K562 (cell line): ENCODE measurements around the gene DNAH3. TPM values are rescaled to one million over a fixed set of nuclear protein-coding genes. Genes with fewer than 3 reads are reported as not detected.
A peak's percentile ranks its signal among the peaks of the same experiment; 100 is the strongest.

ENCODE experiments used
- ATF3 ChIP-seq, 2 experiments: fragments of 450-650 bp in 1 of 2; sonication (generic) in 1 of 2; formaldehyde crosslinking in 1 of 2; IDR thresholded peaks in 1 of 2; conservative IDR thresholded peaks in 1 of 2; 2 replicates each; pipeline versions ENCODE4 v1.6.1 to v1.8.1; 2016 to 2023; ENCODE audit warnings: mild to moderate bottlenecking in 2 of 2, moderate library complexity in 2 of 2, inconsistent platforms in 1 of 2, missing genetic modification reagents in 1 of 2
- BRF2 ChIP-seq: IDR thresholded peaks from 3 replicates; pipeline ENCODE4 v1.6.1; 2011; ENCODE audit warnings: borderline replicate concordance, mild to moderate bottlenecking; ENCODE audit not compliant: insufficient read length, insufficient read depth
- FOXO4 ChIP-seq: fragments of 450-650 bp; formaldehyde crosslinking; IDR thresholded peaks from 2 replicates; pipeline ENCODE4 v1.4.0; 2020; ENCODE audit warnings: mild to moderate bottlenecking, moderate library complexity
- GTF3C2 ChIP-seq: IDR thresholded peaks from 3 replicates; pipeline ENCODE4 v1.6.1; 2011; ENCODE audit warnings: borderline replicate concordance, mild to moderate bottlenecking, moderate library complexity; ENCODE audit not compliant: insufficient read length; ENCODE audit errors: extremely low read depth
- HNRNPLL ChIP-seq: fragments of 200-400 bp; formaldehyde crosslinking; IDR thresholded peaks from 2 replicates; pipeline ENCODE4 v1.6.1; 2017; ENCODE audit warnings: low read length, low read depth, mild to moderate bottlenecking; ENCODE audit not compliant: poor library complexity, severe bottlenecking
- IRF9 ChIP-seq: fragments of 450-650 bp; IDR thresholded peaks from 2 replicates; pipeline ENCODE4 v1.6.1; 2016; ENCODE audit warnings: missing biosample characterization, missing genetic modification characterization
- MLLT1 ChIP-seq, 2 experiments: fragments of 450-650 bp; IDR thresholded peaks; 2 replicates each; pipeline ENCODE4 v1.6.1; 2016
- NKRF ChIP-seq: fragments of 450-650 bp; IDR thresholded peaks from 2 replicates; pipeline ENCODE4 v1.6.1; 2016; ENCODE audit warnings: borderline replicate concordance
- SRSF3 ChIP-seq: fragments of 200-400 bp; formaldehyde crosslinking; IDR thresholded peaks from 2 replicates; pipeline ENCODE4 v1.6.1; 2016; ENCODE audit warnings: mild to moderate bottlenecking, low read length, moderate library complexity; ENCODE audit not compliant: insufficient read depth
- TAF15 ChIP-seq: fragments of 200-400 bp; formaldehyde crosslinking; IDR thresholded peaks from 2 replicates; pipeline ENCODE4 v1.6.1; 2017; ENCODE audit warnings: mild to moderate bottlenecking, low read depth, low read length, moderate library complexity
- ZBTB34 ChIP-seq: fragments of 250-450 bp; sonication (Bioruptor Pico); IDR thresholded peaks from 2 replicates; pipeline ENCODE4 v1.8.0; 2021; ENCODE audit warnings: mild to moderate bottlenecking, moderate library complexity
- ZNF766 ChIP-seq: fragments of 200-800 bp; sonication (Bioruptor generic); conservative IDR thresholded peaks from 2 replicates; pipeline ENCODE4 v1.6.1; 2016; ENCODE audit warnings: missing genetic modification characterization, missing compliant biosample characterization
- polyA plus RNA-seq, 8 experiments: library from polyadenylated mRNA; depleted of rRNA in 4 of 8; stranded (reverse) in 5 of 8; unstranded in 3 of 8; fragments of >200 nt; fragmentation: Nextera tagmentation in 2 of 8; fragmentation: Illumina TruSeq in 1 of 8; extraction: Ambion mirVana in 2 of 8; extraction: Trizol in 1 of 8; gene quantifications; 2 replicates each; pipeline versions ENCODE4 v1.2.1 to v1.2.3, GENCODE V29; 2011 to 2014; ENCODE audit warnings: inconsistent platforms in 1 of 8, missing spikeins in 1 of 8
- total RNA-seq, 7 experiments: library from RNA; depleted of rRNA in 6 of 7; stranded (reverse); fragments of >200 nt in 6 of 7; fragmentation: Illumina TruSeq in 2 of 7; extraction: Trizol in 2 of 7; gene quantifications; 2 replicates each; pipeline versions ENCODE4 v1.2.1 to v1.2.3, GENCODE V29; 2011 to 2021; ENCODE audit warnings: low replicate concordance in 1 of 7

Gene DNAH3
- total and polyA plus RNA-seq, 9 of the 15 experiments (the other 6 are each of a cell fraction or from before 2014, with no cell fraction given): 0.32 to 0.84 (median 0.44) TPM

GRCh38 chr16:21116148-21116693 lies 34.4 kb downstream of the DNAH3 start (continued):
- TF ChIP-seq ZBTB34 (CRISPR knock-in tag) (no peak), NKRF (peak; percentile 51; the same call in 1 of the 2 replicates), HNRNPLL (no peak), FOXO4 (CRISPR knock-in tag) (no peak), MLLT1 (IDR thresholded peaks at IDR 0.05) (no peak), ZNF766 (no peak; the same call in 1 of the 2 replicates), BRF2 (no peak), TAF15 (no peak), ATF3 (IDR thresholded peaks at IDR 0.05) (no peak), ATF3 (CRISPR knock-in tag; conservative IDR thresholded peaks at IDR 0.05) (no peak), IRF9 (no peak), SRSF3 (no peak), GTF3C2 (no peak)
